Aorta (tissue), 5 donors: ENCODE measurements around the gene NUBP2. TPM values are rescaled to one million over a fixed set of nuclear protein-coding genes. Genes with fewer than 3 reads are reported as not detected.

Source experiments
- ATAC-seq: fragments of 200-7000 bp; cut with Tn5 transposase; one replicate; pipeline ENCODE4 v1.9.1; 2022; ENCODE audit warnings: moderate library complexity; ENCODE audit not compliant: low FRiP score
- DNase-seq, 2 donors: peaks; one replicate each; pipeline ENCODE4 v3.0.0-alpha.2; 2020
- H3K27ac ChIP-seq, 2 donors: one replicate each; pipeline ENCODE4 v1.5.1; 2013; ENCODE audit warnings: low read length in 2 of 2, mild to moderate bottlenecking in 2 of 2, moderate library complexity in 2 of 2, control low read depth in 1 of 2, inconsistent platforms in 1 of 2, low read depth in 1 of 2
- H3K27me3 ChIP-seq, 2 donors: one replicate each; pipeline ENCODE4 v1.6.1; 2013; ENCODE audit warnings: control low read depth in 1 of 2, low read length in 1 of 2, mild to moderate bottlenecking in 1 of 2, moderate library complexity in 1 of 2; ENCODE audit not compliant: insufficient read depth in 2 of 2, control insufficient read depth in 1 of 2
- H3K36me3 ChIP-seq, 2 donors: one replicate each; pipeline ENCODE4 v1.6.1; 2013; ENCODE audit warnings: control low read depth in 1 of 2, low read length in 1 of 2, mild to moderate bottlenecking in 1 of 2; ENCODE audit not compliant: insufficient read depth in 2 of 2, control insufficient read depth in 1 of 2
- H3K4me1 ChIP-seq, 2 donors: one replicate each; pipeline ENCODE4 v1.6.1; 2013; ENCODE audit warnings: low read length in 2 of 2, control low read depth in 1 of 2, mild to moderate bottlenecking in 1 of 2, moderate library complexity in 1 of 2; ENCODE audit not compliant: insufficient read depth in 2 of 2, control insufficient read depth in 1 of 2
- H3K4me3 ChIP-seq, 2 donors: one replicate each; pipeline ENCODE4 v1.5.1; 2013; ENCODE audit warnings: low read length in 2 of 2, control low read depth in 1 of 2, mild to moderate bottlenecking in 1 of 2
- H3K9me3 ChIP-seq: one replicate; pipeline ENCODE4 v1.6.1; 2013; ENCODE audit warnings: mild to moderate bottlenecking, low read length; ENCODE audit not compliant: control insufficient read depth
- WGBS, 2 donors: extraction: QIAGEN DNeasy Blood & Tissue Kit; methylation state at CpG; one replicate each; pipeline ENCODE4 v1.1.7; 2013; 5-methylcytosine and 5-hydroxymethylcytosine counted together
- intact Hi-C, 2 donors: fragments of 100-400 bp; cut with DNase I; formaldehyde crosslinking; loops; one replicate each; pipeline versions ENCODE4 v1.14.2 to v1.15.0; 2022
- microRNA-seq, 2 donors: library from miRNA; unstranded; fragments of <30 nt; microRNA quantifications; one replicate each; pipeline ENCODE4 v1.2.0, GENCODE V29; 2020
- polyA plus RNA-seq, 2 donors: library from polyadenylated mRNA; stranded (reverse); fragments of 200-250 nt; gene quantifications; one replicate each; pipeline ENCODE4 v1.2.3, GENCODE V29; 2013
- total RNA-seq, 2 donors: library from RNA; stranded (reverse); fragmentation: NEBNext Ultra II Directional; extraction: Animal tissue kit (Norgen Biotek cat#: 25700); gene quantifications; one replicate each; pipeline ENCODE4 v1.2.1, GENCODE V29; 2021
- donor health status: healthy with polysubstance abuse.
- donor health status: Bipolar disorder and iron deficiency.
- donor health status: DM: no; HTN: no; CAD: no.
- donor health status: DM: no; HTN: no; CAD: no.
- donor health status: DM: yes; HTN: yes; CAD: no.

Gene NUBP2
- total and polyA plus RNA-seq, 4 donors = 30.7 to 92.4 (median 44.1) TPM

GRCh38 chr16:1830213-1830612 is 47.5 kb downstream of the NUBP2 start:
- Histone ChIP-seq H3K27me3 (no peaks in the 10 kb centered on the region), H3K4me3 (no peak overlapping the region), H3K27ac (no peak overlapping the region), H3K9me3 (no peaks in the 10 kb centered on the region), H3K36me3 (no peaks in the 10 kb centered on the region), H3K4me1 (no peaks in the 10 kb centered on the region)
- DNase-seq = peak in 1 of 2 donors; percentile 43
- intact Hi-C loops = no loop called here
- 66 to 72% methylated on average over 3 of the region's 3 CpGs for WGBS, 2 donors
- ATAC-seq = no peak

- Histone ChIP-seq H3K4me1 (no peaks in the 10 kb centered on the region), H3K36me3 (no peaks in the 10 kb centered on the region), H3K27ac (no peak overlapping the region), H3K9me3 (no peaks in the 10 kb centered on the region), H3K4me3 (no peak overlapping the region), H3K27me3 (no peaks in the 10 kb centered on the region)
- ATAC-seq (no peak), DNase-seq (peak in 1 of 2 donors; percentile 61)
- WGBS, 2 donors = 80 to 86% methylated on average over 19 of the region's 19 CpGs
- intact Hi-C loops = no loop called here
Observed at GRCh38 chr16:1831186-1832075, 48.7 kb downstream of the NUBP2 start.

GRCh38 chr16:1832838-1833454 is 50.2 kb downstream of the NUBP2 start:
- intact Hi-C loops = no loop called here

GRCh38 chr16:1834096-1834495 is 51.3 kb downstream of the NUBP2 start:
- Histone ChIP-seq H3K27me3 (no peaks in the 10 kb centered on the region), H3K9me3 (no peaks in the 10 kb centered on the region), H3K4me3 (no peak overlapping the region), H3K27ac (no peak overlapping the region), H3K4me1 (no peaks in the 10 kb centered on the region), H3K36me3 (no peaks in the 10 kb centered on the region)
- ATAC-seq = no peak
- 84 to 87% methylated on average over 5 of the region's 5 CpGs for WGBS, 2 donors
- intact Hi-C loops = no loop called here
- no peak for DNase-seq

More at GRCh38 chr16:1832838-1833454, 50.2 kb downstream of the NUBP2 start:
- Histone ChIP-seq H3K27me3 (no peaks in the 10 kb centered on the region), H3K36me3 (no peaks in the 10 kb centered on the region), H3K27ac (no peak overlapping the region), H3K4me3 (no peak overlapping the region), H3K4me1 (no peaks in the 10 kb centered on the region), H3K9me3 (no peaks in the 10 kb centered on the region)
- WGBS, 2 donors = 67 to 81% methylated on average over 9 of the region's 9 CpGs
- DNase-seq (no peak), ATAC-seq (no peak)

Small RNA genes within 50 kb of the gene (microRNA-seq; reads per million reads assigned to microRNA genes)
- 0 to 1.2 reads per million in 2 donors for gene MIR3177

Other genes starting within 250 kb of the NUBP2 start
- 10 to 100 TPM; 38.1 to 52.1 TPM for gene TMEM204, start 249.3 kb upstream of the NUBP2 start, total RNA-seq
- 10 to 100 TPM; 34.7 to 74.5 TPM for gene TMEM204, start 249.3 kb upstream of the NUBP2 start, polyA plus RNA-seq
- 10 to 100 TPM; 13.5 to 22.4 TPM for gene IFT140, start 170.9 kb upstream of the NUBP2 start, total RNA-seq
- gene IFT140, start 170.9 kb upstream of the NUBP2 start, polyA plus RNA-seq = 10 to 100 TPM in 1 of 2 donors, 1 to 10 TPM in 1; 4.6 to 15.2 TPM
- 10 to 100 TPM; 17.3 to 24.2 TPM for gene CRAMP1, start 170.6 kb upstream of the NUBP2 start, total RNA-seq
- 10 to 100 TPM in 1 of 2 donors, 1 to 10 TPM in 1; 2.3 to 11.5 TPM for gene CRAMP1, start 170.6 kb upstream of the NUBP2 start, polyA plus RNA-seq
- gene JPT2, start 104.7 kb upstream of the NUBP2 start, total RNA-seq = 10 to 100 TPM; 28.3 to 30.8 TPM
- gene JPT2, start 104.7 kb upstream of the NUBP2 start, polyA plus RNA-seq = 10 to 100 TPM; 14.2 to 15.7 TPM
- 100 to 1,000 TPM in 1 of 2 donors, 10 to 100 TPM in 1; 69.0 to 122 TPM for gene MAPK8IP3, start 76.8 kb upstream of the NUBP2 start, total RNA-seq
- 10 to 100 TPM; 20.8 to 99.3 TPM for gene MAPK8IP3, start 76.8 kb upstream of the NUBP2 start, polyA plus RNA-seq
- 10 to 100 TPM; 33.0 to 62.8 TPM for gene NME3, start 11.4 kb upstream of the NUBP2 start, total RNA-seq
- gene NME3, start 11.4 kb upstream of the NUBP2 start, polyA plus RNA-seq = 100 to 1,000 TPM in 1 of 2 donors, 10 to 100 TPM in 1; 61.0 to 379 TPM
- 10 to 100 TPM; 15.8 to 23.7 TPM for gene EME2, start 10.2 kb upstream of the NUBP2 start, total RNA-seq
- 10 to 100 TPM in 1 of 2 donors, 1 to 10 TPM in 1; 1.6 to 20.6 TPM for gene EME2, start 10.2 kb upstream of the NUBP2 start, polyA plus RNA-seq
- 10 to 100 TPM; 36.5 to 40.5 TPM for gene MRPS34, start 9.8 kb upstream of the NUBP2 start, total RNA-seq
- 10 to 100 TPM; 67.7 to 74.2 TPM for gene MRPS34, start 9.8 kb upstream of the NUBP2 start, polyA plus RNA-seq
- 10 to 100 TPM; 33.6 to 33.7 TPM for gene SPSB3, start 389 bp upstream of the NUBP2 start, total RNA-seq
- 100 to 1,000 TPM in 1 of 2 donors, 10 to 100 TPM in 1; 25.8 to 322 TPM for gene SPSB3, start 389 bp upstream of the NUBP2 start, polyA plus RNA-seq
- not detected for gene IGFALS, start 10.7 kb downstream of the NUBP2 start, total RNA-seq
- under 1 TPM in 1 of 2 donors, not detected in 1; 0.84 TPM for gene IGFALS, start 10.7 kb downstream of the NUBP2 start, polyA plus RNA-seq
- 10 to 100 TPM; 50.2 to 52.3 TPM for gene HAGH, start 43.9 kb downstream of the NUBP2 start, total RNA-seq
- 10 to 100 TPM; 58.9 to 79.0 TPM for gene HAGH, start 43.9 kb downstream of the NUBP2 start, polyA plus RNA-seq
- gene FAHD1, start 44.2 kb downstream of the NUBP2 start, total RNA-seq = 10 to 100 TPM in 1 of 2 donors, 1 to 10 TPM in 1; 7.4 to 11.9 TPM
- 10 to 100 TPM; 13.1 to 42.1 TPM for gene FAHD1, start 44.2 kb downstream of the NUBP2 start, polyA plus RNA-seq
- not detected for gene MEIOB, start 89.2 kb downstream of the NUBP2 start, total RNA-seq
- not detected for gene MEIOB, start 89.2 kb downstream of the NUBP2 start, polyA plus RNA-seq
- not detected for gene HS3ST6, start 135.5 kb downstream of the NUBP2 start, total RNA-seq
- gene HS3ST6, start 135.5 kb downstream of the NUBP2 start, polyA plus RNA-seq = 1 to 10 TPM in 1 of 2 donors, not detected in 1; 1.1 TPM
- 10 to 100 TPM; 19.5 to 34.6 TPM for gene MSRB1, start 160.2 kb downstream of the NUBP2 start, total RNA-seq
- 10 to 100 TPM; 52.7 to 56.6 TPM for gene MSRB1, start 160.2 kb downstream of the NUBP2 start, polyA plus RNA-seq
- not detected for gene RPL3L, start 171.7 kb downstream of the NUBP2 start, total RNA-seq
- gene RPL3L, start 171.7 kb downstream of the NUBP2 start, polyA plus RNA-seq = not detected
- 10 to 100 TPM; 80.5 to 88.1 TPM for gene NDUFB10, start 176.6 kb downstream of the NUBP2 start, total RNA-seq
- gene NDUFB10, start 176.6 kb downstream of the NUBP2 start, polyA plus RNA-seq = 100 to 1,000 TPM; 178 to 268 TPM
- 1,000 to 10,000 TPM; 1,132 to 1,263 TPM for gene RPS2, start 181.9 kb downstream of the NUBP2 start, total RNA-seq
- 1,000 to 10,000 TPM; 1,596 to 2,049 TPM for gene RPS2, start 181.9 kb downstream of the NUBP2 start, polyA plus RNA-seq
- gene RNF151, start 183.9 kb downstream of the NUBP2 start, total RNA-seq = not detected
- gene RNF151, start 183.9 kb downstream of the NUBP2 start, polyA plus RNA-seq = not detected
- 10 to 100 TPM; 16.1 to 19.8 TPM for gene TBL3, start 189.1 kb downstream of the NUBP2 start, total RNA-seq
- gene TBL3, start 189.1 kb downstream of the NUBP2 start, polyA plus RNA-seq = 10 to 100 TPM; 14.9 to 85.5 TPM
- gene NOXO1, start 198.5 kb downstream of the NUBP2 start, total RNA-seq = not detected
- gene NOXO1, start 198.5 kb downstream of the NUBP2 start, polyA plus RNA-seq = under 1 TPM in 1 of 2 donors, not detected in 1; 0.84 TPM
- 10 to 100 TPM; 11.3 to 13.3 TPM for gene GFER, start 201.2 kb downstream of the NUBP2 start, total RNA-seq
- 10 to 100 TPM; 32.5 to 44.2 TPM for gene GFER, start 201.2 kb downstream of the NUBP2 start, polyA plus RNA-seq
- gene SYNGR3, start 207.0 kb downstream of the NUBP2 start, total RNA-seq = under 1 TPM; 0.36 to 0.57 TPM
- gene SYNGR3, start 207.0 kb downstream of the NUBP2 start, polyA plus RNA-seq = under 1 TPM in 1 of 2 donors, not detected in 1; 0.26 TPM
- 10 to 100 TPM; 31.0 to 34.4 TPM for gene ZNF598, start 226.9 kb downstream of the NUBP2 start, total RNA-seq
- 10 to 100 TPM; 12.8 to 32.9 TPM for gene ZNF598, start 226.9 kb downstream of the NUBP2 start, polyA plus RNA-seq
- 1 to 10 TPM in 1 of 2 donors, not detected in 1; 1.2 TPM for gene NPW, start 236.8 kb downstream of the NUBP2 start, total RNA-seq
- under 1 TPM in 1 of 2 donors, not detected in 1; 0.56 TPM for gene NPW, start 236.8 kb downstream of the NUBP2 start, polyA plus RNA-seq
- 100 to 1,000 TPM in 1 of 2 donors, 10 to 100 TPM in 1; 81.8 to 110 TPM for gene NHERF2, start 243.9 kb downstream of the NUBP2 start, total RNA-seq
- gene NHERF2, start 243.9 kb downstream of the NUBP2 start, polyA plus RNA-seq = 100 to 1,000 TPM; 119 to 133 TPM